NCI-H2029 (cell line): ENCODE measurements around the gene CYP4F12.

Source experiments
- DNase-seq: peaks from one replicate; lab custom pipeline; 2025; lab: John Stamatoyannopoulos, UW

The CYP4F12 gene

DNA sequence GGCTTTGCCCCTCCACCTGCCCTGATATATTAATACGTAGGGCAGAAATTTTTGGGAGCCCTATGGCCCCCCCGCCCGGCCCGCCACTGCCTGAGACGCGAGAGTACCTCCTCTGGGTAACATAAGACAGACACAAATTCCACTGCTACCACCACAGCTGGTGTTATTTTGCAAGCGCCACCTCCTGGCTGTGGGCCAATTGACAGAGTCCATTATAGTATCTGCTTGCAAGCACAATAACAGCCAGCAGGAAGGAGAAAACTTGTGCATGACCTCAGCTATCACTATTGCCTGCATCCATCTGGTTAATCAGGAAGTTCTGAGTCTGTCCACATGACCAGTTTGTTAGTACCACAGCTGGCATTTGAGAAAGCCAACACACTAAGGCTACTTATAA, 29.6 kb downstream of the CYP4F12 start:
- peak; percentile 96 for DNase-seq

DNA sequence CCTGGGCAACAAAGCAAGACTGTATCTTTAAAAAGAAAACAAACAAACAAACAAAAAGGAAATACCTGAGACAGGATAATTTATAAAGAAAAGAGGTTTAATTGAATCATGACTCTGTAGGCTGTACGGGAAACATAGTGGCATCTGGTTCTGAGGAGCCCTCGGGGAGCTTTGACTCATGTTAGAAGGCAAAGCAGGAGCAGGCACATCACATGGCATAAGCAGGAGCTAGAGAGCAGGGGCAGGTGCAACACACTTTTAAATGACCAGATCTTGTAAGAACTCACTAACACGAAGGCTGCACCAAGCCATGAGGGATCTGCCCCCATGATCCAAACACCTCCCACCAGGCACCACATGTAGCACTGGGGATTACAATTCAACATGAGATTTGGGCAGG, 41.8 kb downstream of the CYP4F12 start:
- no peak for DNase-seq

GRCh38 chr19:15715642-15716041, 42.8 kb downstream of the CYP4F12 start:
- no peak for DNase-seq

DNA sequence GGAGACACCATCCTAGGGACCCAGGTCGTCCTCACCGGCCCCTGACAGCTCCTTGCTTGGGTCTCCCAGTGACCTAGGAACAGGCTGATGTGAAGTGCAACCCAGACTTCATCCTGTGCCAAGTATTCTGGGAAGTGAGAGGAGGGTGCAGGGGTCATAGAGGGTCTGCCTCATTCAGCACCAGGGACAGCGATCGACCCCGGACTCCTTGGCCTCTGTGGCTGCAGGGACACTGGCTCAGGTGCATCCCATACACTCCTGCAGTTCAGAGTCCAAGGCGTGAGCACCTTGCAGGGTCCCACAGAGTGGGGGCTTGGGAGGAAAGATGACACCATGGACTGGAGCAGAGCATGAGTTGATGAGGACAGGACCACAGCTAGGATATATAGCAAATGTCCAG, 44.9 kb downstream of the CYP4F12 start:
- no peak for DNase-seq

DNA sequence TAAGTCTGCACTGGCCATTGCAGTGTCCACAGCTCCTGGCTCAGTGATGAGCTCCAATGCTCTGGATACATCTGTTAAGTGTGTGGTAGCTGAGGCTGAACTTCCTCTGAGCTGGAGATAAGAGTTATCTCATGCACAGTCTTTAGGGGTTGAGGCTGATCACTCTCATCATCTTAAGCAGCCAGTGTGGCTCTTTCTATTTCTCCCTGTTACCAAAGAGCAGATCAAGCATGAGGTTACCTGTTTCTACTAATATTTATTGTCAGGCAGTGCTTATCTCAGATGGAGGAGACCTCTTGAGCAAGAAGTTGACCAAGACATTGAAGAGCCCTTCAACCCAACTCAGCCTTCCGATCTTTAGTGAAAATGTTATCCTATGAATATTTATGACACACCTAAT, 48.4 kb downstream of the CYP4F12 start:
- no peak for DNase-seq

DNA sequence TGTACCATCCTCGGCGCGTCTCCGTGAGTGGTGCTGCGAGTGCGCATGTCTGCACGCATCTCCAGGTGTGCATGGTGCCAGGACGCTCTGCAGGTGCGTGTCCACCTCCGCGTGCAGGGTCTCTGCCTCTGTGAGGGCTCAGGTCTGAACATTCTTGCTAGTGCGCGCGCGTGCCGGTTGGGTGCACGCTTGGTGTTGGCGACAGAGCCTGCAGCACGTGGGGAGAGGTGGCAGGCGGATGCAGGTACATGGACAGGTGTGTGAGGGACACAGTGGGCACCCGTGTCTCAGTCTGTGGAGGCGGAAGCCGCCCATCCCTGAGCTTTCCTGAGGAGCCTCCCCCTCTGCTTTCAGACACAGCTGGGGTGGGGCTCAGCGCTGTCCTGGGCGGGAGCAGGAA, 50.1 kb downstream of the CYP4F12 start:
- DNase-seq = peak; percentile 19

DNA sequence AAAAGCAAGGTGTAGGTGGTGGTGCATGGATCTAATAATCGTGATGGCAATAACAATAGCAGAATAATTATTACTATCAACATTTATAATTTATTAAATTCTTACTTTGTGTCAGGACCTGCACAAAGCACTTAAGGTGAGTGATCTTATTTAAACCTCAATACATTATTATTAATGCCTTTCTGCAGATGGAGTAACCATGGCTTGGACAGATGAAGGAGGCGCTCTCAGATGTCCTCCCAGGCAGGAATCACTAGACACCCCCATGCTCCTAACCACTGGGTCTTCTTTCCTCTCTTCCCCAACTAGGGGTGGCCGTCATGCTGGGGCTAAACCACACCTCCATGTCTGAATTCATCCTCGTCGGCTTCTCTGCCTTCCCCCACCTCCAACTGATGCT, 54.8 kb downstream of the CYP4F12 start, which contains the start of gene OR10H2:
OR10H2 (plus strand) TSS at position 301 of the 400 bp plus-strand sequence; CDS start at position 321, 20 bp downstream.
- DNase-seq = no peak

- no peak for DNase-seq
Measured at GRCh38 chr19:15730538-15730937, 57.7 kb downstream of the CYP4F12 start.

DNA sequence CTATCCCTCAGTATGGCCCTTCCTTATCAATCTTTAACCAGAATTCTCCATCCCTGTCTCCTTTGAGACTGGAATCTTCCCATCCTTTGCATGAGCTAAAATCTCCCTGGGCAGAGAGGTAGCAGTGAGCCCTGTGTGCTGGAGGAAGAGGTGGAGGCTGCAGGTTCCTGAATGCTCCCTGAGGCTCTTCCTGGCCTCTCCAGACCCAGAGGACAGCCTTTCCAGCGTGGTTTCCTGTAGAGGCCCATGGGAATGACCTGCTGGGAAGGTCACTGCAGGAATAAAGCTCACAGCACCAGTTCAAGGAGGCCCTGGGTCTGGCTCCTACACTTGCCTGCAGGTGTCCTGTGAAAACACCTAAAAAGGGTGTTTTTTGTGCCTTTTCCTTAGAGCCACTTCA, 59.5 kb downstream of the CYP4F12 start:
- no peak for DNase-seq

- DNase-seq = no peak
Measured at GRCh38 chr19:15733895-15734294, 61.0 kb downstream of the CYP4F12 start.

DNA sequence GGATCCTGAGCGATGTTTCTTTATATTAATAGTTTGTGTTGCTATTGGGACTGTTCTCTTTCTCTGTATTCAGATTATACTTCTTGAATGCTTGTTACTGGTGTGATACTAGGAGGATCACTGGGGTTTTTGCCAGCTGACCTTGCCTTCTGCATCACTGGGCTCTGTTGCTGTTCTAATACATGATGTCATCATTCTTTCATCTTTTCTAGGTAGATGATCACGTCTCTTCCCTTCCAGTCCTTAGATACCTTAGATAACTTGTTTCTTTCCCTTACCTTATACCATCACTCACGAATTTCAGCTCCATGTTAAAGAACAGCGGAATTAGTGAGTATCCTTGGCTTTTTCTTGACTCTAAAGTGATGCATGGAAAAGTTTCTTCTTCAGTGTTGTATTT, 64.8 kb downstream of the CYP4F12 start, which contains the start of gene OR10H3:
OR10H3 (plus strand) TSS at position 264 of the 400 bp plus-strand sequence. CDS start 3,408 bp downstream, outside the sequence.
- no peak for DNase-seq

DNA sequence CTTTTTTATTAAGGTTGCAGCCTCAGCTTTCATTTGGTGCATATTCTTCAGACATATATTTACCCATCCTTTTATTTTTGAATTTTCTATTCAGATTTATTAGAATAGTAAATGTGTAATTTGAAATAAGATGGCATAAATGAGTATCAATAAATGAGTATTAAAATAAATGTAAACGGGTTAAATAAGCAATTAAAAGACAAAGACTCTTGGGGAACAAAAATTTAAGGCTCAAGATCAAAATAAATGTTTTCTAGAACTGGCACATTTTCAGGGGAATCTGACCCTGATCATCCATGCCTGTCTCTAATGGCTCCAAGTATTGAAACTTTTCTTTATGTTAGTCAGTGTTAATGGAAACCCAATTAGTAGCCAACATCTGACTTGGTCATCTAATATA, 67.9 kb downstream of the CYP4F12 start:
- DNase-seq = no peak
